GM12891 (cell line): ENCODE measurements around the gene TMEM44.

Experiments used
- POLR2A ChIP-seq: IDR thresholded peaks from 2 replicates; pipeline ENCODE4 v1.6.1; 2011; ENCODE audit warnings: low read depth, low read length, control low read depth
- POLR2AphosphoS5 ChIP-seq: IDR thresholded peaks from 2 replicates; pipeline ENCODE4 v1.6.1; 2011; ENCODE audit warnings: low read depth, low read length, control low read depth
- POU2F2 ChIP-seq: IDR thresholded peaks from 2 replicates; pipeline ENCODE4 v1.6.1; 2011; ENCODE audit warnings: low read depth, mild to moderate bottlenecking, control low read depth, low read length, moderate library complexity
- TAF1 ChIP-seq: IDR thresholded peaks from 2 replicates; pipeline ENCODE4 v1.6.1; 2011; ENCODE audit warnings: low read depth, low read length, control low read depth

- no peak for TF ChIP-seq POLR2AphosphoS5
- TF ChIP-seq POLR2A = no peak
- no peak for TF ChIP-seq TAF1
- no peak for TF ChIP-seq POU2F2
Observed at GRCh38 chr3:194587438-194587931, 45.7 kb downstream of the TMEM44 start.
